Heart right ventricle (tissue), 16 donors: ENCODE data around the gene MOSPD2. TPM values are rescaled to one million over a fixed set of nuclear protein-coding genes. Genes with fewer than 3 reads are reported as not detected.

ENCODE experiments used
- ATAC-seq, 8 donors: fragments of 200-7000 bp; cut with Tn5 transposase; one replicate each; pipeline ENCODE4 v1.9.1; 2020; ENCODE audit warnings: mild to moderate bottlenecking in 8 of 8, moderate library complexity in 8 of 8, moderate number of reproducible peaks in 1 of 8
- DNase-seq, 2 donors: peaks; one replicate each; pipeline ENCODE4 v3.0.0-alpha.2; 2020
- H3K27ac ChIP-seq, 10 donors: fragments of 200-600 bp; sonication (generic) in 2 of 10; one replicate each; pipeline versions ENCODE4 v1.5.0 to v1.8.0; 2020 to 2022; ENCODE audit warnings: mild to moderate bottlenecking in 3 of 10
- H3K27me3 ChIP-seq, 7 donors: fragments of 200-600 bp; one replicate each; pipeline ENCODE4 v1.8.0; 2021 to 2022; ENCODE audit warnings: mild to moderate bottlenecking in 2 of 7
- H3K36me3 ChIP-seq, 9 donors: fragments of 200-600 bp; sonication (generic) in 1 of 9; one replicate each; pipeline versions ENCODE4 v1.5.0 to v1.8.0; 2020 to 2022; ENCODE audit warnings: mild to moderate bottlenecking in 2 of 9
- H3K4me1 ChIP-seq, 9 donors: fragments of 200-600 bp; sonication (generic) in 1 of 9; one replicate each; pipeline versions ENCODE4 v1.5.0 to v1.8.0; 2020 to 2022; ENCODE audit warnings: mild to moderate bottlenecking in 4 of 9
- H3K4me3 ChIP-seq, 10 donors: fragments of 200-600 bp; sonication (generic) in 2 of 10; one replicate each; pipeline versions ENCODE4 v1.5.0 to v1.8.0; 2020 to 2022; ENCODE audit warnings: mild to moderate bottlenecking in 7 of 10, moderate library complexity in 2 of 10
- H3K9me3 ChIP-seq, 11 donors: fragments of 200-600 bp in 10 of 11; sonication (generic) in 2 of 11; one replicate each; pipeline versions ENCODE4 v1.5.0 to v1.8.0; 2013 to 2022; ENCODE audit warnings: mild to moderate bottlenecking in 2 of 11, control low read depth in 1 of 11, moderate library complexity in 1 of 11
- WGBS, 2 donors: extraction: QIAGEN DNeasy Blood & Tissue Kit; methylation state at CpG; one replicate each; pipeline ENCODE4 v1.1.7; 2013; ENCODE audit warnings: inconsistent platforms in 1 of 2; 5-methylcytosine and 5-hydroxymethylcytosine counted together
- intact Hi-C, 10 donors: fragments of 100-400 bp; cut with DNase I; formaldehyde crosslinking; loops; one replicate each; pipeline versions ENCODE4 v1.11.1 to v1.14.2; 2022
- polyA plus RNA-seq, 2 donors: library from polyadenylated mRNA; stranded (reverse); fragments of 200-250 nt; gene quantifications; one replicate each; pipeline ENCODE4 v1.2.3, GENCODE V29; 2013
- total RNA-seq, 10 donors: library from RNA; stranded (reverse); fragmentation: NEBNext Ultra II Directional in 3 of 10; extraction: Animal tissue kit (Norgen Biotek cat#: 25700) in 3 of 10; gene quantifications; one replicate each; pipeline versions ENCODE4 v1.2.1 to v1.2.4, GENCODE V29; 2021 to 2023
- TF ChIP-seq, protein P1 (sequence below), 9 donors: fragments of 200-600 bp; sonication (generic) in 2 of 9; IDR thresholded peaks; one replicate each; pipeline versions ENCODE4 v1.5.0 to v1.8.0; 2021 to 2022; ENCODE audit warnings: antibody characterized with exemption in 9 of 9, mild to moderate bottlenecking in 5 of 9, moderate library complexity in 1 of 9
- donor health status: Arrhythmogenic right ventricular cardiomyopathy.
- donor health status: ischemic (EF 13 %, LVEDD 7.1; RV severe dilation, severe dysfunction).
- donor health status: healthy with polysubstance abuse.
- donor health status: DM: no; HTN: yes; CAD: no.
- donor health status: DM: no; HTN: no; CAD: no.
- donor health status: ischemic (EF 25% LVEDD 6.9; RV normal size, moderate dysfunction).
- donor health status: ischemic (EF 25% LVEDD 5.7; RV mildly dilated, moderate dysfunction).
- donor health status: healthy.
- donor health status: DM: yes; HTN: yes; CAD: no.
- donor health status: Ischemic cardiomyopathy.
- donor health status: ischemic (EF 35%, LVEDD 5.7; RV mildly dilated, moderate dysfunction).
- donor health status: nonischemic (EF 11% LVEDD 7.7; RV severe dilation, severe dysfunction).
- donor health status: DM: yes; HTN: yes; CAD: no.
- donor health status: PGD.
- donor health status: ischemic (EF 29% LVEDD 5.4; RV normal size, mild dysfunction).
- donor health status: nonischemic (EF 23%, LVEDD 6.1; RV moderate dilation, normal function).

The MOSPD2 gene
- total and polyA plus RNA-seq, 12 donors, result 2.2 to 8.2 (median 5.2) TPM

DNA sequence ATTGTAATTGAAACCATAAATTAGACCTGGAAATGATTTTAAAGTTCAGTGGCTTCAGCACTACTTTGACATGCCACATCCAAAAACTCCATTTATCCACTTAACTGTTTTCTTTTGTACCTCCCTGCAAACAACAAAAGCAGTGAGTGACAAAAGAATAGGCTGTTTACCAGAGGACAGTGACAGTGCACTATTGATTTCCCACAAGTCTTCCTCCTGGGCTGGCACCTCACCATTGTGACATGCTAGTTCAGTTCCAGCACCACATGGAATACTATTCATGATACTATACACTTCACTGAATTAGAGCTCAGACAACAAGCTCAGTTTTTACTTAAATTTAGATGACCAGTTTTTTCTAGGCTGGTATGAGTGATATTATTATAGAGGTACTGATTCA, 29.3 kb downstream of the MOSPD2 start:
- Histone ChIP-seq H3K27me3 (no peaks in the 10 kb centered on the region), H3K36me3 (peaks cover 0 to 40% (median 0%) of the 10 kb centered on the region in 9 donors), H3K4me3 (no peak overlapping the region), H3K9me3 (peaks cover 0 to 6% (median 0%) of the 10 kb centered on the region in 11 donors), H3K4me1 (peaks cover 0 to 3% (median 0%) of the 10 kb centered on the region in 9 donors), H3K27ac (no peak overlapping the region)
- DNase-seq (no peak), ATAC-seq (no peak)
- intact Hi-C loops, result no loop called here
- TF ChIP-seq, protein P1, sequence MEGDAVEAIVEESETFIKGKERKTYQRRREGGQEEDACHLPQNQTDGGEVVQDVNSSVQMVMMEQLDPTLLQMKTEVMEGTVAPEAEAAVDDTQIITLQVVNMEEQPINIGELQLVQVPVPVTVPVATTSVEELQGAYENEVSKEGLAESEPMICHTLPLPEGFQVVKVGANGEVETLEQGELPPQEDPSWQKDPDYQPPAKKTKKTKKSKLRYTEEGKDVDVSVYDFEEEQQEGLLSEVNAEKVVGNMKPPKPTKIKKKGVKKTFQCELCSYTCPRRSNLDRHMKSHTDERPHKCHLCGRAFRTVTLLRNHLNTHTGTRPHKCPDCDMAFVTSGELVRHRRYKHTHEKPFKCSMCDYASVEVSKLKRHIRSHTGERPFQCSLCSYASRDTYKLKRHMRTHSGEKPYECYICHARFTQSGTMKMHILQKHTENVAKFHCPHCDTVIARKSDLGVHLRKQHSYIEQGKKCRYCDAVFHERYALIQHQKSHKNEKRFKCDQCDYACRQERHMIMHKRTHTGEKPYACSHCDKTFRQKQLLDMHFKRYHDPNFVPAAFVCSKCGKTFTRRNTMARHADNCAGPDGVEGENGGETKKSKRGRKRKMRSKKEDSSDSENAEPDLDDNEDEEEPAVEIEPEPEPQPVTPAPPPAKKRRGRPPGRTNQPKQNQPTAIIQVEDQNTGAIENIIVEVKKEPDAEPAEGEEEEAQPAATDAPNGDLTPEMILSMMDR (IDR thresholded peaks at IDR 0.05), result no peak

DNA sequence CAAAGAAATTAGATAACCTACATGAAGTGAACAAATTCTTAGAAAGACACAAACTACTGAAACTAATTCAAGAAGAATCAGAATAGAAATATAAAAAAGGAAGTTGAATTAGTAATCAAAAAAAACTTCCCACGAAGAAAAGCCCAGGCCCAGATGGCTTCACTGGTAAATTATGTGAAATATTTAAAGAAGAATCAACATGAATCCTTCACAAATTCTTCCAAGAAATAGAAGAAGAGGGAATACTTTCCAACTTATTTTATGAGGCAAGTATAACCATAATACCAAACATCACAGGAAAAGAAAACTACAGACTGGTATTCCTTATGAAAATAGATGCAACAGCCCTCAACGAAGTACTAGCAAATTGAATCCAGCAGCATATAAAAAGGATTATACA, 30.7 kb downstream of the MOSPD2 start:
- 73 to 79% methylated on average over 2 of the region's 2 CpGs for WGBS, 2 donors
- TF ChIP-seq, protein P1 (IDR thresholded peaks at IDR 0.05), result no peak
- Histone ChIP-seq H3K27me3 (no peaks in the 10 kb centered on the region), H3K36me3 (peaks cover 0 to 45% (median 0%) of the 10 kb centered on the region in 9 donors), H3K4me1 (peaks cover 0 to 3% (median 0%) of the 10 kb centered on the region in 9 donors), H3K4me3 (no peak overlapping the region), H3K27ac (no peak overlapping the region), H3K9me3 (peaks cover 0 to 6% (median 0%) of the 10 kb centered on the region in 11 donors)
- no peak for ATAC-seq
- DNase-seq, result no peak
- intact Hi-C loops, result no loop called here

DNA sequence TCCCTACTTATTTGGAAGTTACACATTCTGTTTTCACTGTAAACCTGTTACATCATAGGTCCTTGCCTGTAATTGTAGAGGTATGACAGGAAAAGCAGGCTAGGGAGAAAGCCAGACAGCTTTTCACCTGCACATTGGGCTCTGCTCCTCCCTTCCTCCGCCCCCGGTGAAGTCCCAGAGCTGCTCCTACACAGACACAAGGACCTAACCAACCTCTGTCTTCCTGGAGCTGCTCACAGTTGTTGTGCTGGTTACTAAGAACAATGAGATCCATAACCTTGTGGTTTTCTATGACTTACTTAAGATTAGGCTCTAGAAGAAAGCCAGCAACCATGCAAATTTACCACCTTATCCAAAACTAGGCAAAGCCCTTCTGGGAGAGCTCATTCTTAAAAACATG, 40.0 kb downstream of the MOSPD2 start:
- Histone ChIP-seq H3K27ac (no peak overlapping the region), H3K36me3 (peaks cover 0 to 89% (median 8%) of the 10 kb centered on the region in 9 donors), H3K27me3 (no peaks in the 10 kb centered on the region), H3K4me3 (no peak overlapping the region), H3K4me1 (no peaks in the 10 kb centered on the region), H3K9me3 (no peaks in the 10 kb centered on the region)
- TF ChIP-seq, protein P1 (IDR thresholded peaks at IDR 0.05), result no peak
- WGBS, 2 donors, result 82 to 90% methylated on average over 2 of the region's 2 CpGs
- ATAC-seq, result no peak
- no peak for DNase-seq
- intact Hi-C loops, result no loop called here

DNA sequence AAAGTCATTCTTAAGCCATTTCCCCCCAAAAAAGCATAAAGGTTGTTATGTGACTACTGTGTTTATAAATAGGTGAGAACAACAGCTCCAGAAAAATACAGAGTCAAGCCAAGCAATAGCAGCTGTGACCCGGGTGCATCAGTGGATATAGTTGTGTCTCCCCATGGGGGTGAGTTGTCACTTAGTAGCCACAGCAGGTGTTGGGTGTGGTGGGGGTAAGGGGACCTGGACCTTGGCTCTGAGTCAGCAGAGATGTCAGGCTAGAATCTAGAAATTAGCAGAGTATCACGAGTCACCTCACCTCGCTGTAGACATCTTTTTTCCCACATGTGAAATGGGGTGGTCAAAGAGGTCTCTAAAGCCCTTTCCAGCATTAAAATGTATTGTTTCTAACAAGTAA, 42.4 kb downstream of the MOSPD2 start:
- Histone ChIP-seq H3K4me1 (no peaks in the 10 kb centered on the region), H3K9me3 (no peaks in the 10 kb centered on the region), H3K4me3 (no peak overlapping the region), H3K27ac (no peak overlapping the region), H3K27me3 (no peaks in the 10 kb centered on the region), H3K36me3 (peaks cover 0 to 86% (median 8%) of the 10 kb centered on the region in 9 donors)
- intact Hi-C loops, result no loop called here
- WGBS, 2 donors, result 91 to 96% methylated on average over 3 of the region's 3 CpGs
- no peak for ATAC-seq
- TF ChIP-seq, protein P1 (IDR thresholded peaks at IDR 0.05), result no peak
- no peak for DNase-seq
